Mononuclear cell (primary cell): ENCODE data around the gene ERRFI1. TPM values are rescaled to one million over a fixed set of nuclear protein-coding genes. Genes with fewer than 3 reads are reported as not detected.

Source experiments
- H3K27me3 ChIP-seq: 2 replicates; pipeline ENCODE4 v1.6.0; 2011; ENCODE audit warnings: low read length, control low read depth; ENCODE audit not compliant: insufficient read depth
- H3K4me1 ChIP-seq: 2 replicates; pipeline ENCODE4 v1.5.1; 2011; ENCODE audit warnings: mild to moderate bottlenecking, low read length, control low read depth; ENCODE audit not compliant: insufficient read depth
- H3K4me3 ChIP-seq: 2 replicates; pipeline ENCODE4 v1.5.1; 2011; ENCODE audit warnings: mild to moderate bottlenecking, low read length, moderate library complexity
- H3K9me3 ChIP-seq: 2 replicates; pipeline ENCODE4 v1.5.1; 2011; ENCODE audit warnings: low read depth, mild to moderate bottlenecking, control low read depth, low read length
- total RNA-seq: library from RNA; depleted of rRNA; stranded (reverse); fragments of >200 nt; gene quantifications from one replicate; pipeline ENCODE4 v1.2.3, GENCODE V29; 2012

The ERRFI1 gene
- total RNA-seq, 1 donor, result 3.6 TPM

GRCh38 chr1:8016895-8017241 is 9.2 kb downstream of the ERRFI1 start:
- Histone ChIP-seq H3K4me1 (peaks cover 3% of the 10 kb centered on the region), H3K9me3 (no peaks in the 10 kb centered on the region), H3K27me3 (peaks cover 20% of the 10 kb centered on the region), H3K4me3 (no peak overlapping the region)

DNA sequence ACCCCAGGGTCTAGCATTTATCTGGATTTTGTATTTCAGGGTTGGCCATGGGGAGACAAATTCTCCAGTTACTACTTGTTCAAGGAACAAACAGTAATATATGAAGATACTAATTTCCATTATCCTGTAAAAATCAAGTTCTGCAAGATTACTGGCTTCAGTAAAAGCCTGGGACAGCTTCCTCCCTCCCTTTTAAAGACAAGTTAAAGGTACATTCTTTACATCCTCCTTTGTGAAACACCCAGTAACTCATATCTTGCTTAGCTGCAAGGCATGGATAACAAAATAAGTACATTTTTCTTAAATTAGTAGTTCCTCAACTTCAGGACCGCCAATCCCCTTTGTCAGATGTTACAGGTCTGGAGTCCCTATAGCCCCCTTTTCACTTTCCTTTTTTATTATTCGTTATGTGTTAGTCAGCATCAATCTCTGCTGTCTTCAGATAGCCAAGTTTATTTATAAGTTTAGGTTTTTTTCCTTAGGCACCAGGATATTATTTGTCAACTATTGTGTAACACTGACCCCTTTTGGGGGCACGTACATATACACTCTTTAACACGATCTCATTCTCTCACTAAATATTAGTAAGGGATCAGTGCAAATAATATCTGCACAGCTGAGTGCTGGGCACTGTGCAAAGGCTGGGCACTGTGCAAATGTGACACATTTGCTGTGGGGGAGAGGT is 9.8 kb downstream of the ERRFI1 start:
- no peaks in the 10 kb centered on the region for H3K9me3 ChIP-seq
- peaks cover 3% of the 10 kb centered on the region for H3K4me1 ChIP-seq
- no peak overlapping the region for H3K4me3 ChIP-seq
- H3K27me3 ChIP-seq, result peaks cover 20% of the 10 kb centered on the region

GRCh38 chr1:8015809-8016165 is 10.3 kb downstream of the ERRFI1 start:
- H3K4me1 ChIP-seq, result peaks cover 3% of the 10 kb centered on the region
- H3K27me3 ChIP-seq, result peaks cover 20% of the 10 kb centered on the region
- no peak overlapping the region for H3K4me3 ChIP-seq
- no peaks in the 10 kb centered on the region for H3K9me3 ChIP-seq

DNA sequence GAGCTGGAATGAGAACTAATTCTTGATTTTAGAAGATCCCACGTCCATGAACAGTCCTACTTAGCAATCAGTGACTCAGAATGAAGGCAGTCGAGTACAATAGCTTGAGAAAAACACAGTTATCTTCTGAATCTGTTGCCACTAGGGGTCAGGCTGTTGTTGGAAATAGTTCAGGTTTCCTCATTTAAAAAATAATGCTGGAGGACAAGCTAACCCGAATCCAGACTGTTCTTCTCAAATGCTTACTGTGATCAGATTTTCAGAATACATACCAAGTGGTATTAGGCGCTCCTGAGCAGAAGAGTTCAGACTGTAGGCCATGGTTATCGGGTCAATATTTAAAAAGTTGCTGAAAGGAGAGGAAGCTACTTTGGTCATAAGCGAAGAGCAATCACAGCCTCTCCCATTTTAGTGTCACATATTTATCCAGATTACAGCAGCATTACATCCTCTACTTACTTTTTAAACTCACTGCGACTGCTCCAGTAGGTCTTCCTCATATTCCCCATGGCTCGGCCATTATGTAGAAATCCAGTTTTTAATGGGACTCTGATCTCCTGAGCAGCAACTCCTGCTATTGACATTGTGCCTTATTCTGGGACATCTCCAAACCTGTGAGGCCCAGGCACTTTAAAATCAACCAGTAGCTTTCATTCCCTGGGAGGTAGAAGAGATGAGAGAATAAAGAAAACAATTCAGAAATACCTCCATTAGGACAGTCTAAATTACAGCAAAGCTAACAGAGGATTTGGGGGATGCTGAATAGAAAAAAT is 10.9 kb downstream of the ERRFI1 start:
- H3K4me1 ChIP-seq, result peaks cover 3% of the 10 kb centered on the region
- H3K27me3 ChIP-seq, result peaks cover 20% of the 10 kb centered on the region
- H3K4me3 ChIP-seq, result no peak overlapping the region
- H3K9me3 ChIP-seq, result no peaks in the 10 kb centered on the region

DNA sequence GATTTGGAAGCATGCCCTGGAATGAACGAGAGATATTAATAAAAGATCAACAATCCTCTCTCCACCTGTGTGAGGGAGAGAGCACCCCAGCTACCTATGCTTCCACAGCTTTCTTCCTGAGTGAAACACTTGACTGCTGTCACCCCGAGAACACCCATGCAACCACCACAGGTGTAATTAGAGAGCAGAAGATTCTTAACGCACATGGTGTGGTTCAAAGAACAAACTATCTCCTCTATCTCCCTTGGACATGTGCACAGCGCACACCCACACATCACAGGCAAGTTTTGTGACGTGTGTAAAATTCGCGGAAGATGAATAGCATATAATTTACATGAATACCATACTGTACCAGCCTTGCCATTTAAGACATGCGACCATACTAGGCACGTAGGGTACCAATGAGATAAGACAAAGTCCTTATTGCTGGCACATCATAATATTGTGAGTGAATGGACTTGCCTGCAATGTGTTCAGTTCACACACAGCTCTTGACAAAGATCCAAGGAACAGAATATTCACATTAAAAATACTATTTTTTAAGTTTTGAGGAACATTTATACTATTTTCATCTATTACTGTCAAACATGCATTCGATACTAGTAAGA is 11.6 kb downstream of the ERRFI1 start:
- peaks cover 20% of the 10 kb centered on the region for H3K27me3 ChIP-seq
- H3K4me3 ChIP-seq, result no peak overlapping the region
- H3K4me1 ChIP-seq, result no peaks in the 10 kb centered on the region
- no peaks in the 10 kb centered on the region for H3K9me3 ChIP-seq

- H3K9me3 ChIP-seq, result no peaks in the 10 kb centered on the region
- H3K27me3 ChIP-seq, result peaks cover 20% of the 10 kb centered on the region
- no peaks in the 10 kb centered on the region for H3K4me1 ChIP-seq
- no peak overlapping the region for H3K4me3 ChIP-seq
Measured at GRCh38 chr1:8013800-8014199, 12.3 kb downstream of the ERRFI1 start.

DNA sequence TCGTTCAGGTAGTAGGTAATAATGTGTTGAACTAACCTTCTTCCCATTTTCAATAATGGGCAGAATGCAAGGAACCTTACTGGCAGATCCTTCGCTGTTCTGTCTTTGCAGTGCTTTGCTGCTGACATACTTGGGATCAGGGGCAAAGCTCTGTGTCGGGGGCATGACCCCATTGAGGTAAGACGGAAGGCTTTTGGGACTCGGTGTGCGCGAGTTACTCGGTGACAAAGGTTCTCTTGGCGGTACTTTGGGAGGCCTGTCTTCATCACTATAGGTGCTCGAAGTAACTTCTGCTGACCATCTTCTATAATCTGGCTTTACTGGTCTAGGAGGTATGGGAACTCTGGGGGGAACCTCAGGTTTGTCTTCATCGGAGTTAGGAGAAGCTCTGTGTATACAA is 12.7 kb downstream of the ERRFI1 start:
- no peaks in the 10 kb centered on the region for H3K4me1 ChIP-seq
- H3K4me3 ChIP-seq, result no peak overlapping the region
- H3K9me3 ChIP-seq, result no peaks in the 10 kb centered on the region
- peaks cover 20% of the 10 kb centered on the region for H3K27me3 ChIP-seq

- peaks cover 20% of the 10 kb centered on the region for H3K27me3 ChIP-seq
- H3K4me1 ChIP-seq, result no peaks in the 10 kb centered on the region
- H3K4me3 ChIP-seq, result no peak overlapping the region
- no peaks in the 10 kb centered on the region for H3K9me3 ChIP-seq
Measured at GRCh38 chr1:8012955-8013354, 13.2 kb downstream of the ERRFI1 start.

- Histone ChIP-seq H3K4me1 (no peaks in the 10 kb centered on the region), H3K27me3 (peaks cover 15% of the 10 kb centered on the region), H3K9me3 (no peaks in the 10 kb centered on the region), H3K4me3 (no peak overlapping the region)
Measured at GRCh38 chr1:8011923-8012858, 13.9 kb downstream of the ERRFI1 start.

GRCh38 chr1:8011016-8011415 is 15.1 kb downstream of the ERRFI1 start:
- Histone ChIP-seq H3K4me3 (no peak overlapping the region), H3K9me3 (no peaks in the 10 kb centered on the region), H3K27me3 (peaks cover 5% of the 10 kb centered on the region), H3K4me1 (no peaks in the 10 kb centered on the region)

GRCh38 chr1:8010080-8010664 is 15.9 kb downstream of the ERRFI1 start:
- no peaks in the 10 kb centered on the region for H3K27me3 ChIP-seq
- no peak overlapping the region for H3K4me3 ChIP-seq
- H3K9me3 ChIP-seq, result no peaks in the 10 kb centered on the region
- peaks cover 6% of the 10 kb centered on the region for H3K4me1 ChIP-seq

GRCh38 chr1:8009043-8010002 is 16.8 kb downstream of the ERRFI1 start:
- Histone ChIP-seq H3K4me3 (no peak overlapping the region), H3K9me3 (no peaks in the 10 kb centered on the region), H3K4me1 (peaks cover 6% of the 10 kb centered on the region), H3K27me3 (no peaks in the 10 kb centered on the region)

- Histone ChIP-seq H3K4me3 (no peak overlapping the region), H3K4me1 (peaks cover 6% of the 10 kb centered on the region), H3K27me3 (no peaks in the 10 kb centered on the region), H3K9me3 (no peaks in the 10 kb centered on the region)
Measured at GRCh38 chr1:8006037-8006963, 19.8 kb downstream of the ERRFI1 start.
